ENCODE results near the gene PLXNA4.

PLXNA4 gene

DNA sequence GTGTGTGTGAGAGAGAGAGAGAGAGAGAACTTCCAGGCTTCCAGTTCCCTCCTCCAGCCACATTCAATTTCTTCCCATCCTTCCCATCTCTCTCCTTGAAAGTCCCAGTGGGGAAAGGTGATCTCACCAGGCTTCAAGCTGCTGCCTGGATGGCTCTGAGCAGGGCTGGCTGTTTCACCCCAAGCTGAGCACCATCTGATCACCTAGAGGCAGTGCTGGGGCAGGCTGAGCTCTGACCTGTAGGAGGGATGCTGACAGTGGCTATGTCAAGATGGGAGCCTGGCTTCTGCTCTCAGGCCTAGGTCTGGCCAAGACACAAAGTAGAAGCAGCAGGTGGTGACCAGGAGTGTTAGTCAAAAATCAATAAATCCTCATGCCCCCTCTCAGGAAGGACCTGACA, 370.8 kb downstream of the PLXNA4 start:
- DNase-seq (ENCODE audit: low read depth), result no peak
- H3K4me3 ChIP-seq (ENCODE audit: low read depth, low read length), result no peak overlapping the region
- TF ChIP-seq, protein P1, sequence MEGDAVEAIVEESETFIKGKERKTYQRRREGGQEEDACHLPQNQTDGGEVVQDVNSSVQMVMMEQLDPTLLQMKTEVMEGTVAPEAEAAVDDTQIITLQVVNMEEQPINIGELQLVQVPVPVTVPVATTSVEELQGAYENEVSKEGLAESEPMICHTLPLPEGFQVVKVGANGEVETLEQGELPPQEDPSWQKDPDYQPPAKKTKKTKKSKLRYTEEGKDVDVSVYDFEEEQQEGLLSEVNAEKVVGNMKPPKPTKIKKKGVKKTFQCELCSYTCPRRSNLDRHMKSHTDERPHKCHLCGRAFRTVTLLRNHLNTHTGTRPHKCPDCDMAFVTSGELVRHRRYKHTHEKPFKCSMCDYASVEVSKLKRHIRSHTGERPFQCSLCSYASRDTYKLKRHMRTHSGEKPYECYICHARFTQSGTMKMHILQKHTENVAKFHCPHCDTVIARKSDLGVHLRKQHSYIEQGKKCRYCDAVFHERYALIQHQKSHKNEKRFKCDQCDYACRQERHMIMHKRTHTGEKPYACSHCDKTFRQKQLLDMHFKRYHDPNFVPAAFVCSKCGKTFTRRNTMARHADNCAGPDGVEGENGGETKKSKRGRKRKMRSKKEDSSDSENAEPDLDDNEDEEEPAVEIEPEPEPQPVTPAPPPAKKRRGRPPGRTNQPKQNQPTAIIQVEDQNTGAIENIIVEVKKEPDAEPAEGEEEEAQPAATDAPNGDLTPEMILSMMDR (conservative IDR thresholded peaks at IDR 0.05; ENCODE audit: low read depth, low read length), result no peak

DNA sequence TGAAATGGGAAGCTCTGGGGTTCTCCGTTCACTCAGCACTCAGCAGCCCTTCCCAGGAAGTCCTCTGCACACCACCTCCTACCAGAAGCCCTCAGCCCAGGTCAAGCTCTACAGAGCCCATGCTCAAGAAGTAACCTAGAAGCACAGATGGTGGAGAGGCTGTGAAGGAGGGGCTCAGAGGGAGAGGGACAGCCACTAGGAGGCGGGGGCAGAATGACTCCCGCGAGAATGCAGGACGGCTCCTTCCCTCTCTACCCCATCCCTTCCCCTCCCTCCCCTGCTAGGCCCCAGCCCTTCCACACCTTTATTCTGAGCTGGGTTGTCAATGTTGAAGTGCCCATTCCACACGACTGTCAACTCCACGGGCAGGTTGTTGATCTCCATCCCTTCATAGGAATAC, 373.2 kb downstream of the PLXNA4 start:
- no peak for DNase-seq (ENCODE audit: low read depth)
- no peak overlapping the region for H3K4me3 ChIP-seq (ENCODE audit: low read depth, low read length)
- TF ChIP-seq, protein P1 (conservative IDR thresholded peaks at IDR 0.05; ENCODE audit: low read depth, low read length), result no peak

DNA sequence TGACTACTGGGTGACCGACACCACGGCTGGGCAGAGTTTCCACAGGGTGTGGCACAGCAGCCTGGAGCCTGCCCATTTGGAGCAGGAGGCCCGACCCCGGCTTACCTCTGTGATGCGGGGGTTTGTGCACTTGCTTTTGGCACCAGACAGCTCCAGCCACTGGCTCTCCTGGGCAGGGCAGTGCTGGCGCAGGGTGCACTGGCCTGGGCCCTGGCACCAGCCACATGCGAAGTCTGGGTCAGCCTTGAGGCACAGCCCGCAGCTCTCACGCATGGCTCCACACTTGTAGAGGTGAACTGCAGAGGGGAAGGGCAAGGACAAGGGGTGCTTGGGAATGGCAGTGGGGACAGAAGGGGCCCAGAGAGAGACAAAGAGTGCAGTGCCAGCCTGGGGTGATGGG, 373.7 kb downstream of the PLXNA4 start:
- TF ChIP-seq, protein P1 (conservative IDR thresholded peaks at IDR 0.05; ENCODE audit: low read depth, low read length), result no peak
- H3K4me3 ChIP-seq (ENCODE audit: low read depth, low read length), result no peak overlapping the region
- DNase-seq (ENCODE audit: low read depth), result no peak

DNA sequence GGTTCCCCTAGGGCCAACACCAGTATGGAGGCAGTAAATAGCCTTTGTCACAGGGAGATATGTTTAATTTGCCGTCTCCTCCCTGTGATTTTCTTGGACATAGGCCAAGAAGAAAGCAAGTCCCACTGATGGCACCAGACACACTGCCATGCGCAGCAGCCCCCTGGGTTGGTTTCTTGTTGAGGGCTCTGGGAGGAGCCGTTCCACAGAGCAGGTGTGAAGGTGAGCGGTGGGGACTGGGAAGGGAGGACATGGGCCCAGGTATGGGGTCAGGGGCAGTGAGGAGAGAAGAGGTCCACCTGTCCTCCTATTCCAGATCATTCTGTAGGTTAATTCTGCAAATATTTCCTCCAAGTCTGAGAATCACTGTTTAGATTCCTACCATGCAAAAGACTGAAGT, 376.1 kb downstream of the PLXNA4 start:
- DNase-seq (ENCODE audit: low read depth), result no peak
- no peak overlapping the region for H3K4me3 ChIP-seq (ENCODE audit: low read depth, low read length)
- TF ChIP-seq, protein P1 (conservative IDR thresholded peaks at IDR 0.05; ENCODE audit: low read depth, low read length), result no peak

DNA sequence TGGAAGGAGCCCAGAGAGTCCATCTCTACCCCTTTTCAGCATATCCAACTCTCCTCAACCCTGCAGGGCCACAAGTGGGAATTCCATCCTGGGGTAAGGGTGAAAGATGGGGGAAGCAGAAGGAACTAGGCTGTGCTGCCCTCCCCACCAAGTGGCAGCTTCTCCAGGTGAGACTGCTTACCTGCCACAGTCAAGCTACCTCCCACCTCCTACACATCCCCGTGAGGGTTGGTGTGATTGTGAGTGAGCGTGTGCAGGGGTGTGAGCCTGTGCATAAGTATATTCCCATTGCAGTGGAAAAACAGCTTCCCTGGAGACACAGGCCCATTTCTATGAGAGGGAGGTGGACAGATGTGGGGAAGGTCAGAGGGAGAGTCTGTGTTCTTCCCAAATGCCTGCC, 376.6 kb downstream of the PLXNA4 start:
- no peak overlapping the region for H3K4me3 ChIP-seq (ENCODE audit: low read depth, low read length)
- no peak for DNase-seq (ENCODE audit: low read depth)
- TF ChIP-seq, protein P1 (conservative IDR thresholded peaks at IDR 0.05; ENCODE audit: low read depth, low read length), result no peak

DNA sequence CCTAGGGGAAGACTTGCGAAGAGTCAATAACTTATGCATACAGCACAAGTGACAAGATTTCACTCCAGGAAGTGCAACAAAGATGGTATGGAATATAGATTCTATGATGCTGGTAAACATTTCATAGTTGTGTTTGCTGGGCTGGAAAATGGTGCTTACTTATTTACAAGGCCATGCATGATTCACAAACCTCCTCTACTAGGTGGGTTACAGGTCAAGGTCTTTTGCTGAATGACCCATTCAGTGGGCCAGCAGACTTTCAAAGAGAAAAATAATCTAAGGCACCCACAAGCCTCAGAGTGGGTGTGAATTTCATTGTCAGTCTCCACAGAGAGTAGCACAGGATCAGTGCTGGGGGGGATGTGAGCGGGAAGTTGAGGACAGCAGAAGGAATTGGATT, 378.5 kb downstream of the PLXNA4 start:
- H3K4me3 ChIP-seq (ENCODE audit: low read depth, low read length), result no peak overlapping the region
- no peak for DNase-seq (ENCODE audit: low read depth)
- TF ChIP-seq, protein P1 (conservative IDR thresholded peaks at IDR 0.05; ENCODE audit: low read depth, low read length), result no peak

DNA sequence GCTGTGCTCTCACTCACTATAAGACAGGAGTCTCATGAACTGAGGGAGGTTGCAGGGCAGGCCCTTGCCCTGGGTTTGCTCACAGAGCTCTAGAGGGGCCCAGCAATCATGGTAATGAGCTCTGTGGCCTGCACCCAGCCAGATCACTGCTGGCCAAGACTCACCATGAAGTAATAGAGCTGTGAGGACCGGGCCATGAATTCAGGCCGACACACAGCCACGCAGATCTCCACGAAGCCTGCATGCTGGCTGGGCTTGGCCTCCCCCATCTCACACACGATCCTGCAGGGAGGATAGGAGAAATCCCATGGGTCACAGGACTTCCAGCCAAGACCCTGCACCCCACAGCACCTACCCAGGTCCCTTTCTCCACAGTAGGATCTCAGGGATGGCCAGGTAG, 382.4 kb downstream of the PLXNA4 start:
- H3K4me3 ChIP-seq (ENCODE audit: low read depth, low read length), result no peak overlapping the region
- TF ChIP-seq, protein P1 (conservative IDR thresholded peaks at IDR 0.05; ENCODE audit: low read depth, low read length), result no peak
- DNase-seq (ENCODE audit: low read depth), result no peak

Data from choroid plexus epithelial cell (primary cell).